ENCODE measurements around the gene CLDN8.

Gene CLDN8

GRCh38 chr21:30209601-30210000 is 6.3 kb downstream of the CLDN8 start:
- no peaks in the 10 kb centered on the region for H3K36me3 ChIP-seq (ENCODE audit: control insufficient read depth in 5 of 5, insufficient read depth in 5 of 5, low read length in 5 of 5)
- H3K9me3 ChIP-seq (ENCODE audit: control insufficient read depth in 5 of 5, low read length in 5 of 5): no peaks in the 10 kb centered on the region
- no peaks in the 10 kb centered on the region for H3K27me3 ChIP-seq (ENCODE audit: control insufficient read depth in 5 of 5, insufficient read depth in 4 of 5, low read length in 5 of 5)
- no peak overlapping the region for H3K4me3 ChIP-seq (ENCODE audit: low read depth in 1 of 5, low read length in 5 of 5)
- H3K9ac ChIP-seq (ENCODE audit: low read length in 5 of 5): no peak overlapping the region
- H3K27ac ChIP-seq (ENCODE audit: low read depth, low read length): no peak overlapping the region
- peaks cover 0 to 7% (median 0%) of the 10 kb centered on the region in 5 donors for H3K4me1 ChIP-seq (ENCODE audit: control insufficient read depth in 5 of 5, insufficient read depth in 5 of 5, low read length in 5 of 5)

- no peaks in the 10 kb centered on the region for H3K27me3 ChIP-seq (ENCODE audit: control insufficient read depth in 5 of 5, insufficient read depth in 4 of 5, low read length in 5 of 5)
- H3K27ac ChIP-seq (ENCODE audit: low read depth, low read length): no peak overlapping the region
- no peaks in the 10 kb centered on the region for H3K9me3 ChIP-seq (ENCODE audit: control insufficient read depth in 5 of 5, low read length in 5 of 5)
- H3K36me3 ChIP-seq (ENCODE audit: control insufficient read depth in 5 of 5, insufficient read depth in 5 of 5, low read length in 5 of 5): no peaks in the 10 kb centered on the region
- no peak overlapping the region for H3K4me3 ChIP-seq (ENCODE audit: low read depth in 1 of 5, low read length in 5 of 5)
- peaks cover 0 to 7% (median 0%) of the 10 kb centered on the region in 5 donors for H3K4me1 ChIP-seq (ENCODE audit: control insufficient read depth in 5 of 5, insufficient read depth in 5 of 5, low read length in 5 of 5)
- H3K9ac ChIP-seq (ENCODE audit: low read length in 5 of 5): no peak overlapping the region
Observed at GRCh38 chr21:30207252-30207579, 8.7 kb downstream of the CLDN8 start.

- Histone ChIP-seq H3K9me3 (ENCODE audit: control insufficient read depth in 5 of 5, low read length in 5 of 5) (no peaks in the 10 kb centered on the region), H3K9ac (ENCODE audit: low read length in 5 of 5) (no peak overlapping the region), H3K27me3 (ENCODE audit: control insufficient read depth in 5 of 5, insufficient read depth in 4 of 5, low read length in 5 of 5) (no peaks in the 10 kb centered on the region), H3K4me3 (ENCODE audit: low read depth in 1 of 5, low read length in 5 of 5) (no peak overlapping the region), H3K27ac (ENCODE audit: low read depth, low read length) (no peak overlapping the region), H3K4me1 (ENCODE audit: control insufficient read depth in 5 of 5, insufficient read depth in 5 of 5, low read length in 5 of 5) (peaks cover 0 to 7% (median 0%) of the 10 kb centered on the region in 5 donors), H3K36me3 (ENCODE audit: control insufficient read depth in 5 of 5, insufficient read depth in 5 of 5, low read length in 5 of 5) (no peaks in the 10 kb centered on the region)
Observed at GRCh38 chr21:30206551-30207251, 9.2 kb downstream of the CLDN8 start.

GRCh38 chr21:30200000-30200399 is 15.9 kb downstream of the CLDN8 start:
- no peaks in the 10 kb centered on the region for H3K9me3 ChIP-seq (ENCODE audit: control insufficient read depth in 5 of 5, low read length in 5 of 5)
- H3K36me3 ChIP-seq (ENCODE audit: control insufficient read depth in 5 of 5, insufficient read depth in 5 of 5, low read length in 5 of 5): no peaks in the 10 kb centered on the region
- H3K4me3 ChIP-seq (ENCODE audit: low read depth in 1 of 5, low read length in 5 of 5): no peak overlapping the region
- H3K9ac ChIP-seq (ENCODE audit: low read length in 5 of 5): no peak overlapping the region
- no peak overlapping the region for H3K27ac ChIP-seq (ENCODE audit: low read depth, low read length)
- no peaks in the 10 kb centered on the region for H3K27me3 ChIP-seq (ENCODE audit: control insufficient read depth in 5 of 5, insufficient read depth in 4 of 5, low read length in 5 of 5)
- H3K4me1 ChIP-seq (ENCODE audit: control insufficient read depth in 5 of 5, insufficient read depth in 5 of 5, low read length in 5 of 5): peaks cover 0 to 6% (median 0%) of the 10 kb centered on the region in 5 donors

- H3K4me1 ChIP-seq (ENCODE audit: control insufficient read depth in 5 of 5, insufficient read depth in 5 of 5, low read length in 5 of 5): peaks cover 0 to 6% (median 0%) of the 10 kb centered on the region in 5 donors
- H3K27ac ChIP-seq (ENCODE audit: low read depth, low read length): no peak overlapping the region
- H3K4me3 ChIP-seq (ENCODE audit: low read depth in 1 of 5, low read length in 5 of 5): no peak overlapping the region
- no peaks in the 10 kb centered on the region for H3K9me3 ChIP-seq (ENCODE audit: control insufficient read depth in 5 of 5, low read length in 5 of 5)
- H3K27me3 ChIP-seq (ENCODE audit: control insufficient read depth in 5 of 5, insufficient read depth in 4 of 5, low read length in 5 of 5): no peaks in the 10 kb centered on the region
- H3K36me3 ChIP-seq (ENCODE audit: control insufficient read depth in 5 of 5, insufficient read depth in 5 of 5, low read length in 5 of 5): no peaks in the 10 kb centered on the region
- no peak overlapping the region for H3K9ac ChIP-seq (ENCODE audit: low read length in 5 of 5)
Observed at GRCh38 chr21:30194701-30195299, 21.1 kb downstream of the CLDN8 start.

GRCh38 chr21:30193201-30193600 is 22.7 kb downstream of the CLDN8 start:
- Histone ChIP-seq H3K4me1 (ENCODE audit: control insufficient read depth in 5 of 5, insufficient read depth in 5 of 5, low read length in 5 of 5) (peaks cover 0 to 6% (median 0%) of the 10 kb centered on the region in 5 donors), H3K27me3 (ENCODE audit: control insufficient read depth in 5 of 5, insufficient read depth in 4 of 5, low read length in 5 of 5) (no peaks in the 10 kb centered on the region), H3K9me3 (ENCODE audit: control insufficient read depth in 5 of 5, low read length in 5 of 5) (no peaks in the 10 kb centered on the region), H3K36me3 (ENCODE audit: control insufficient read depth in 5 of 5, insufficient read depth in 5 of 5, low read length in 5 of 5) (no peaks in the 10 kb centered on the region), H3K27ac (ENCODE audit: low read depth, low read length) (no peak overlapping the region), H3K4me3 (ENCODE audit: low read depth in 1 of 5, low read length in 5 of 5) (no peak overlapping the region), H3K9ac (ENCODE audit: low read length in 5 of 5) (no peak overlapping the region)

- Histone ChIP-seq H3K36me3 (ENCODE audit: control insufficient read depth in 5 of 5, insufficient read depth in 5 of 5, low read length in 5 of 5) (no peaks in the 10 kb centered on the region), H3K4me1 (ENCODE audit: control insufficient read depth in 5 of 5, insufficient read depth in 5 of 5, low read length in 5 of 5) (no peaks in the 10 kb centered on the region), H3K9me3 (ENCODE audit: control insufficient read depth in 5 of 5, low read length in 5 of 5) (no peaks in the 10 kb centered on the region), H3K4me3 (ENCODE audit: low read depth in 1 of 5, low read length in 5 of 5) (no peak overlapping the region), H3K27ac (ENCODE audit: low read depth, low read length) (no peak overlapping the region), H3K9ac (ENCODE audit: low read length in 5 of 5) (no peak overlapping the region), H3K27me3 (ENCODE audit: control insufficient read depth in 5 of 5, insufficient read depth in 4 of 5, low read length in 5 of 5) (no peaks in the 10 kb centered on the region)
Observed at GRCh38 chr21:30190554-30190953, 25.3 kb downstream of the CLDN8 start.

GRCh38 chr21:30189773-30190172 is 26.1 kb downstream of the CLDN8 start:
- H3K9ac ChIP-seq (ENCODE audit: low read length in 5 of 5): no peak overlapping the region
- H3K4me1 ChIP-seq (ENCODE audit: control insufficient read depth in 5 of 5, insufficient read depth in 5 of 5, low read length in 5 of 5): no peaks in the 10 kb centered on the region
- H3K36me3 ChIP-seq (ENCODE audit: control insufficient read depth in 5 of 5, insufficient read depth in 5 of 5, low read length in 5 of 5): no peaks in the 10 kb centered on the region
- no peak overlapping the region for H3K4me3 ChIP-seq (ENCODE audit: low read depth in 1 of 5, low read length in 5 of 5)
- no peak overlapping the region for H3K27ac ChIP-seq (ENCODE audit: low read depth, low read length)
- H3K27me3 ChIP-seq (ENCODE audit: control insufficient read depth in 5 of 5, insufficient read depth in 4 of 5, low read length in 5 of 5): no peaks in the 10 kb centered on the region
- H3K9me3 ChIP-seq (ENCODE audit: control insufficient read depth in 5 of 5, low read length in 5 of 5): no peaks in the 10 kb centered on the region

- Histone ChIP-seq H3K4me1 (ENCODE audit: control insufficient read depth in 5 of 5, insufficient read depth in 5 of 5, low read length in 5 of 5) (no peaks in the 10 kb centered on the region), H3K27ac (ENCODE audit: low read depth, low read length) (no peak overlapping the region), H3K9me3 (ENCODE audit: control insufficient read depth in 5 of 5, low read length in 5 of 5) (no peaks in the 10 kb centered on the region), H3K36me3 (ENCODE audit: control insufficient read depth in 5 of 5, insufficient read depth in 5 of 5, low read length in 5 of 5) (no peaks in the 10 kb centered on the region), H3K27me3 (ENCODE audit: control insufficient read depth in 5 of 5, insufficient read depth in 4 of 5, low read length in 5 of 5) (no peaks in the 10 kb centered on the region), H3K9ac (ENCODE audit: low read length in 5 of 5) (no peak overlapping the region), H3K4me3 (ENCODE audit: low read depth in 1 of 5, low read length in 5 of 5) (no peak overlapping the region)
Observed at GRCh38 chr21:30186242-30186641, 29.7 kb downstream of the CLDN8 start.

- Histone ChIP-seq H3K36me3 (ENCODE audit: control insufficient read depth in 5 of 5, insufficient read depth in 5 of 5, low read length in 5 of 5) (no peaks in the 10 kb centered on the region), H3K27me3 (ENCODE audit: control insufficient read depth in 5 of 5, insufficient read depth in 4 of 5, low read length in 5 of 5) (no peaks in the 10 kb centered on the region), H3K9me3 (ENCODE audit: control insufficient read depth in 5 of 5, low read length in 5 of 5) (no peaks in the 10 kb centered on the region), H3K4me1 (ENCODE audit: control insufficient read depth in 5 of 5, insufficient read depth in 5 of 5, low read length in 5 of 5) (no peaks in the 10 kb centered on the region), H3K9ac (ENCODE audit: low read length in 5 of 5) (no peak overlapping the region), H3K4me3 (ENCODE audit: low read depth in 1 of 5, low read length in 5 of 5) (no peak overlapping the region), H3K27ac (ENCODE audit: low read depth, low read length) (no peak overlapping the region)
Observed at GRCh38 chr21:30168086-30168485, 47.8 kb downstream of the CLDN8 start.
